ENCODE results near the gene L3MBTL3. TPM values are rescaled to one million over a fixed set of nuclear protein-coding genes. Genes with fewer than 3 reads are reported as not detected.

Gene L3MBTL3
- total RNA-seq, 2 experiments from 2014 or later = 15.0 to 16.9 TPM

GRCh38 chr6:130010387-130010786, 8.0 kb upstream of the L3MBTL3 start:
- Mint-ChIP-seq H3K27me3 (peaks cover 4% of the 10 kb centered on the region), H3K9me3 (no peaks in the 10 kb centered on the region), H3K4me1 (no peaks in the 10 kb centered on the region), H3K4me3 (no peak overlapping the region), H3K27ac (no peak overlapping the region), H3K36me3 (ENCODE audit: low read depth) (no peaks in the 10 kb centered on the region)
- DNase-seq = no peak
- ChIA-PET POLR2A (no interaction called here), CTCF (no interaction called here)

- no peaks in the 10 kb centered on the region for H3K9me3 Mint-ChIP-seq
- ChIA-PET POLR2A (no interaction called here), CTCF (interaction anchor here (0.8 kb wide), 1 partner anchor 238 kb away, joined by 3 read pairs; no protein-coding TSS in a partner anchor)
- DNase-seq = no peak
- no peaks in the 10 kb centered on the region for H3K4me1 Mint-ChIP-seq
- no peaks in the 10 kb centered on the region for H3K36me3 Mint-ChIP-seq (ENCODE audit: low read depth)
- peaks cover 4% of the 10 kb centered on the region for H3K27me3 Mint-ChIP-seq
- no peak overlapping the region for H3K27ac Mint-ChIP-seq
- H3K4me3 Mint-ChIP-seq = no peak overlapping the region
Measured at GRCh38 chr6:130012728-130013127, 5.7 kb upstream of the L3MBTL3 start.

- Mint-ChIP-seq H3K4me3 (peak overlapping the region; percentile 96), H3K36me3 (ENCODE audit: low read depth) (peaks cover 9% of the 10 kb centered on the region), H3K27ac (peak overlapping the region; percentile 86), H3K9me3 (no peaks in the 10 kb centered on the region), H3K4me1 (peaks cover 19% of the 10 kb centered on the region), H3K27me3 (peaks cover 1% of the 10 kb centered on the region)
- ChIA-PET POLR2A (interaction anchor here (1.2 to 4.1 kb wide), 3 partner anchors 9 to 205 kb away, joined by 4 to 15 read pairs (median 5); partner anchors contain the start of gene SAMD3), CTCF (interaction anchor here (0.7 to 3.3 kb wide), 3 partner anchors 123 to 421 kb away, joined by 3 to 14 read pairs (median 4); no protein-coding TSS in a partner anchor)
- DNase-seq = peak; percentile 31
Measured at GRCh38 chr6:130018744-130019325, 454 bp downstream of the L3MBTL3 start.

DNA sequence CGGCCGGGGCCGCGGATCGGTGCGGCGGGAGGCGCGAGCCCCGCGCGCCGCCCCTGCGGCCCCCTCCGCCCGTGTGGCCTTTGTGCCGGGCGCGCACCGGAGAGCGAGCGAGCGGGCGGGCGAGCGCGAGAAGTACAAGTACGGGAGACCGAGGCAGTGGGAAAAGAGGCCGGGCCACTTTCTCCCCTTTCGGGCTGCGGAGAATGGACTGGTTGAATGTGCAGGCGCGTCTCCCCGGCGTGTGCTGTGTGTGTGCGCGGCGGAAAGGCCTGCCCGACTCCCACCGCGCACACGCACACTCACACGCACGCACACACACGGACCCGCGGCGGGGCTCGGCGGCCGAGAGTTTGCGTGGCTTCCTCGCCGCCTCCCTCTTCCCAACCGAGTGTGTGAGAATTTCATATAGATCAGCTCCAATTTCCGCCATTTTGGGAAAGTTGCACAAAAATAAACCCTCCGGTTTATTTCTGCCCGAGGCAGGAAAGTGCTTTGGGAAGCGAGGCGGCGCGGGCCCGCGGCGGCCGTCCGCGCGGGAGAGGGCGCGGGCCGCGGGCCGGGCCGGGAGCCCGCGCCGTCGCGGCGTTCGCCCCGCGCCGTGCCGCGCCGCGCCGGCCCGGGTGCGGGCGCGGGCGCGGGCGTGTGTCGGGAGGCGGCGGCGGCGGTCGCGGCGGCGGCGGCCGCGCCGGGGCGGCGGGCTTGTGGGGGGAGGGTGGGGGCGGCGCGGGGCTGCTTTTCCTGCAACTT, 1.1 kb downstream of the L3MBTL3 start:
- Mint-ChIP-seq H3K27me3 (peaks cover 2% of the 10 kb centered on the region), H3K4me3 (peak overlapping the region; percentile 85), H3K4me1 (peaks cover 19% of the 10 kb centered on the region), H3K36me3 (ENCODE audit: low read depth) (peaks cover 13% of the 10 kb centered on the region), H3K27ac (peak overlapping the region; percentile 79), H3K9me3 (no peaks in the 10 kb centered on the region)
- peak; percentile 43 for DNase-seq
- POLR2A ChIA-PET = interaction anchor here (4.1 kb wide), 1 partner anchor 10 kb away, joined by 15 read pairs; no protein-coding TSS in a partner anchor
- CTCF ChIA-PET = interaction anchor here (0.7 to 3.3 kb wide), 6 partner anchors 124 to 1179 kb away, joined by 3 to 14 read pairs (median 4); no protein-coding TSS in a partner anchor

GRCh38 chr6:130020073-130020906, 1.9 kb downstream of the L3MBTL3 start:
- Mint-ChIP-seq H3K4me1 (peaks cover 19% of the 10 kb centered on the region), H3K27ac (peak overlapping the region; percentile 97), H3K9me3 (no peaks in the 10 kb centered on the region), H3K27me3 (peaks cover 2% of the 10 kb centered on the region), H3K4me3 (peak overlapping the region; percentile 95), H3K36me3 (ENCODE audit: low read depth) (peaks cover 21% of the 10 kb centered on the region)
- peak; percentile 55 for DNase-seq
- POLR2A ChIA-PET = interaction anchor here (1.4 to 4.1 kb wide), 2 partner anchors 9 to 12 kb away, joined by 3 to 15 read pairs; no protein-coding TSS in a partner anchor
- CTCF ChIA-PET = interaction anchor here (0.7 to 3.3 kb wide), 12 partner anchors 10 to 1178 kb away, joined by 3 to 22 read pairs (median 6); partner anchors contain the start of gene SAMD3

- CTCF ChIA-PET = interaction anchor here (0.6 to 3.3 kb wide), 38 partner anchors 10 to 822 kb away, joined by 3 to 22 read pairs (median 4); partner anchors contain the start of gene SAMD3
- Mint-ChIP-seq H3K9me3 (no peaks in the 10 kb centered on the region), H3K4me3 (peak overlapping the region; percentile 95), H3K27ac (peak overlapping the region; percentile 97), H3K4me1 (peaks cover 21% of the 10 kb centered on the region), H3K27me3 (peaks cover 2% of the 10 kb centered on the region), H3K36me3 (ENCODE audit: low read depth) (peaks cover 27% of the 10 kb centered on the region)
- DNase-seq = peak; percentile 85
- POLR2A ChIA-PET = interaction anchor here (0.6 to 4.1 kb wide), 5 partner anchors 8 to 530 kb away, joined by 3 to 15 read pairs (median 3); no protein-coding TSS in a partner anchor
Measured at GRCh38 chr6:130020907-130021629, 2.7 kb downstream of the L3MBTL3 start.

- Mint-ChIP-seq H3K9me3 (no peaks in the 10 kb centered on the region), H3K36me3 (ENCODE audit: low read depth) (peaks cover 33% of the 10 kb centered on the region), H3K4me1 (peaks cover 46% of the 10 kb centered on the region), H3K27me3 (peaks cover 2% of the 10 kb centered on the region), H3K27ac (no peak overlapping the region), H3K4me3 (no peak overlapping the region)
- ChIA-PET CTCF (interaction anchor here (1.0 kb wide), 1 partner anchor 10 kb away, joined by 3 read pairs; no protein-coding TSS in a partner anchor), POLR2A (interaction anchor here (0.6 to 1.1 kb wide), 2 partner anchors 9 to 353 kb away, joined by 3 to 4 read pairs; partner anchors contain the start of gene L3MBTL3)
- no peak for DNase-seq
Measured at GRCh38 chr6:130026859-130027258, 8.5 kb downstream of the L3MBTL3 start.

- DNase-seq = no peak
- Mint-ChIP-seq H3K4me1 (peaks cover 43% of the 10 kb centered on the region), H3K27me3 (peaks cover 2% of the 10 kb centered on the region), H3K36me3 (ENCODE audit: low read depth) (peaks cover 43% of the 10 kb centered on the region), H3K4me3 (peak overlapping the region; percentile 18), H3K27ac (peak overlapping the region; percentile 80), H3K9me3 (peaks cover 2% of the 10 kb centered on the region)
- POLR2A ChIA-PET = interaction anchor here (1.1 to 2.7 kb wide), 2 partner anchors 8 to 10 kb away, joined by 4 to 15 read pairs; partner anchors contain the start of gene L3MBTL3
- CTCF ChIA-PET = interaction anchor here (0.7 to 1.6 kb wide), 2 partner anchors 10 to 13 kb away, joined by 3 to 4 read pairs; no protein-coding TSS in a partner anchor
Measured at GRCh38 chr6:130027948-130028347, 9.6 kb downstream of the L3MBTL3 start.

- CTCF ChIA-PET = interaction anchor here (0.9 to 3.5 kb wide), 3 partner anchors 8 to 253 kb away, joined by 3 to 22 read pairs (median 4); no protein-coding TSS in a partner anchor
- Mint-ChIP-seq H3K4me1 (peaks cover 53% of the 10 kb centered on the region), H3K36me3 (ENCODE audit: low read depth) (peaks cover 44% of the 10 kb centered on the region)
Measured at GRCh38 chr6:130029163-130029562, 10.8 kb downstream of the L3MBTL3 start.

DNA sequence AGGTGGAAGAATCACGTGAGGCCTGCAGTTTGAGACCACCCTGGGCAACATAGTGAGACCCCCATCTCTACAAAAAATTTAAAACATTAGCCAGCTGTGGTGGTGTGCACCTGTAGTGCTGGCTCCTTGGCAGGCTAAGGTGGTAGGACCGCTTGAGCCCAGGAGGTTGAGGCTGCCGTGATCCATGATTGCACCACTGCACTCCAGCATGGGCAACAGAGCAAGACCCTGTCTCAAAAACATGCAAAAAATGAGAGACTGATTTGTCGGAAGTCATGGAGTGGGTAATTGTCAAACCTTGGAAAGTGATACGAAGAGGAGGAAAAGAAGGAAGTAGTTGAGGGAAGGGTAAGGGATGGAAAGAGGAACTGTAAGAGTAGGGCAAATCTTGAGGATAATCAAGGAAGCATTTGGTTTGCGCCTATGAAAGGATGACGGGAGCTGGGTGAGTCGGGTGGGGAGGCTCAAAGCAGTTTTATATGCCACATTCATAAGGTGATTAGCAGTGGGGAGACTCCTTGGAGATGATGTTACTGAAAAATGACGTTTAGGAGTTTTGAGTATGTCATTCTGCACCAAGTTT, 14.5 kb downstream of the L3MBTL3 start:
- Mint-ChIP-seq H3K4me3 (no peak overlapping the region), H3K27me3 (no peaks in the 10 kb centered on the region), H3K36me3 (ENCODE audit: low read depth) (peaks cover 31% of the 10 kb centered on the region), H3K27ac (no peak overlapping the region), H3K9me3 (peaks cover 5% of the 10 kb centered on the region), H3K4me1 (peaks cover 66% of the 10 kb centered on the region)
- CTCF ChIA-PET = interaction anchor here (2.3 kb wide), 1 partner anchor 12 kb away, joined by 10 read pairs; no protein-coding TSS in a partner anchor
- POLR2A ChIA-PET = no interaction called here
- no peak for DNase-seq

More at GRCh38 chr6:130029163-130029562, 10.8 kb downstream of the L3MBTL3 start:
- peak overlapping the region; percentile 80 for H3K27ac Mint-ChIP-seq
- POLR2A ChIA-PET = interaction anchor here (1.0 to 2.7 kb wide), 3 partner anchors 10 to 285 kb away, joined by 3 to 15 read pairs (median 3); partner anchors contain the start of genes L3MBTL3 and SAMD3
- peaks cover 5% of the 10 kb centered on the region for H3K9me3 Mint-ChIP-seq
- H3K27me3 Mint-ChIP-seq = no peaks in the 10 kb centered on the region
- H3K4me3 Mint-ChIP-seq = peak overlapping the region; percentile 21
- DNase-seq = peak; percentile 21

DNA sequence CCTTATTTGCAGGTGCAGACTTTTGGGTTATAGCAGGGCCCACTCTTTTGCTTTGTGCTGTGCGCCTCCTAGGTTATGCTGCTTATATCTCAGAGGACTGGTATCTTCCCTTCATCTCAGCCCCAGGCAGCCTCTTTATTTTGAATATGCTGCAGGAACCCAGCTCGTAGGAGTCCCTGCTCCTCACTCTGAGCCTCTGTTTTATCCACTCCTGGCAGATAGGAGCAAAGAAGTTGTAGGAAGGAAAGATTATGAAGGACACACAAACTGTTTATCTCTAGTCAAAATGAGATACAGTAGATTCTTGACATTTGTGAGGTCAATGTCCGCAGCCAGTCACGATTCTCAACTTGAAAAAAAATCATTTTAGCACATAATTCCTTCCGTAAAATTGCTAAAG, 15.6 kb downstream of the L3MBTL3 start:
- Mint-ChIP-seq H3K4me3 (peak overlapping the region; percentile 8), H3K27me3 (no peaks in the 10 kb centered on the region), H3K9me3 (peaks cover 5% of the 10 kb centered on the region), H3K4me1 (peaks cover 55% of the 10 kb centered on the region), H3K27ac (peak overlapping the region; percentile 55), H3K36me3 (ENCODE audit: low read depth) (peaks cover 26% of the 10 kb centered on the region)
- ChIA-PET CTCF (interaction anchor here (2.3 kb wide), 1 partner anchor 13 kb away, joined by 10 read pairs; no protein-coding TSS in a partner anchor), POLR2A (no interaction called here)
- no peak for DNase-seq
